HG03442 (cell line): ENCODE measurements around the gene PRTFDC1.
"Not testable (repeated sequence)": the region's sequence is repeated elsewhere in the genome, so short reads cannot be mapped to it uniquely, and the experiment has no call there.

ENCODE experiments used
- ATAC-seq: cut with Tn5 transposase; IDR thresholded peaks from one replicate; pipeline ENCODE4 v1.9.1; 2021; ENCODE audit warnings: mild to moderate bottlenecking, moderate library complexity; ENCODE audit not compliant: unreplicated experiment

The PRTFDC1 gene

DNA sequence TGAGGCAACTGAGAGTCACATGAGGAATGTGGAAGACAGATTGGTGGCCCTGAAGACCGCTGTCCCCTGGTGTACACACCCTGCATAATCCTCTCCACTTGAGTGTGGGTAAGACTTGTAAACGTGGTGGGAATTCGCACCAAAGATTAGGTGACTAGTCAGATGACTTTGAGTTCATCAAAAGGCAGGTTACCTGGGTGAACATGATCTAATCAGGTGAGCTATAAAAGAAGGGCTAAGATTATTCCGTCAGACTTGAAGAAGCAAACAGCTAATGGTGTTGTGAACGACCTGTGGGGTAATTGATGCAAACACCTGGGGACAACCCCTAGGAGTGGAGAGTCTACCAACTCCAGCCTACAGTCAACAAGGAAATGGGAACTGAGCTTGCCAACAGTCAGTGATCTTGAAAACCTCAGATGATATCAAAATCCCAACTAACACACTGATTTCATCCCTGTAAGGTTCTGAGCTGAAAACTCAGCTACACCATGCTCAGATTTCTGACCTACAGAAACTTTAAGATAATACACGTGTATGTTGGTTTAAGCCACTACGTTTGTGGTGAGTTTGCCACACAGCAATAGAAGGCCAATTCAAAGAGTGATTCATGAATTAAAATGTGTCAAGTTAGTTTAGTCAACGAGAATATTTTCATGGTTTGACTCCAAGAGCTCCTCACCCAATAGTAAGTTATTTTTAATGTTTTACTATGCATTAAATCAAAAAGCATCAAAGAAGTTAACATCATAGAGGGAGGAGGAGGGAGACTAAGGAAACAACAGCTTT, 16.7 kb downstream of the PRTFDC1 start:
- ATAC-seq = no peak

DNA sequence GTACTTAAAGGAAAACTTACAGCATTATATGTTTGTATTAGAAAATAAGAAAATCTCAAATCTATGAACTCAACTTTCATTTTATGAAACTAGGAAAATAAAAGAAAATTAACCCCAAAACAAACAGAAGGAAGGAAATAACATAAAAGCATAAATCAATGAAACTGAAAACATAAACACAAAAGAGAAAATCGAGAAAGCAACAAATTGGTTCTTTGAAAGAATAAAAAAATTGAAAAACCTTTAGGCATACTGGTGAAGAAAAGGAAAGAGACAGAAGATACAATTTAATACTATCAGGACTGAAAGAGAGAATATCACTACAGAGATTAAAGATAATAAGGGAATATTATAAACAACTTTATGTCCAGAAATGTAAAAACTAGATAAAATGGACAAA, 21.2 kb downstream of the PRTFDC1 start:
- ATAC-seq = no peak

DNA sequence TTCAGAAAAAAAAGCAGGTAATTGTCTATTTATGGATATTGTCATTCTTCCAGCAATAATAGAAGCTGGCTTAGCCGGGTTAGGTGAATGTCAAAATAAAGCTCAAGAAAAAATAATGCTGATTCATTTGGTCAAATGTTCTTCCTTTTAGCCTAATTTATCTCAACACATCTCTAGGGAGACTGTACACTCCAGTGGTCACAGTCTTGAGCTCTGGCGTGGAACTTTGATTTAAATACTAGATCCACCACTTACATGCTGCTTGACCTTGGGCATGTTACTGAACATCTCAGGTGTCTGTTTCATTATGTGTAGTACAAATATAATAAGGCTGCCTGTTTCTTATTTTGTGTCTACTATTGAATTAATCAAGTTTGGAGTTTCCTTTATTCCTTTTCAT, 22.0 kb downstream of the PRTFDC1 start:
- peak; percentile 82 for ATAC-seq

DNA sequence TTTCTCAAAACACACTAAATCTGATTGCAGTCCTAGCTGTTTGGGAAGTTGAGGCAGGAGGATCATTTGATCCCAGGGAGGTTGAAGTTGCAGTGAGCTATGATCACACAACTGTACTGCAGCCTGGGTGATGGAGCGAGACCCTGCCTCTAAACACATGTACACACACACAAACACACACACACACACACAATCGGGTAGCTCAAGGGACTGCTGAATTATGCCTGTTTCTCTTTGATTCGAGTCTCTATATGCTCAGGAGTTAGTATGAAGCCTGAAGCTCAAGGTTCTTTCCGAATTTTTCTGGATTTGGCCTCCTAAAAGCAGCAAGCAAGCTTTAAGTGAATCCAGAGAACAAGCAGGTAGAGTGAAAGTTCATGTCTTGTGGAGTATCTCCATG, 22.5 kb downstream of the PRTFDC1 start:
- peak; percentile 3 for ATAC-seq

DNA sequence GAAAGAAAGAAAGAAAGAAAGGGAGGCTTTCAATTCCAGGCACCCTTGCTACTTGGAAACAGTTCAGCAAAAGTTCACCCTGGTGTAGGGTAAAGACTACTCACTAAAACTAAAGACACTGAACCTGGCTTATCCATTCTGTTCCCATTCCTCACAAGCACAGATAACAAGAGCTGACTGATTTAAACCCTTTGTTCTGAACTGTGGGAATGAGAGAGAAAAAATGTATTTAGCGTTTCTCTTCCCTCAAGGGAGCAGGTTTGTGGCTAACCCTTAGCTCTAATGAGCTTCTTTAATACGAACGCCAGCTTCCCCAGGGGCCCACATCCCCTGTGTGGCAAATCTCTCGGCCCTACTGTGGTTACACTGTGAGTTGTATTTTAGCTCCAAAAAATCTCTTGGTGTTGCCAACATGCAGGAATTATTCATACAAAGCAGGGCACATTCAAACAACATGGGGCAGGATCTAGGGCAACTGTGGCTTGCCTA, 23.3 kb downstream of the PRTFDC1 start:
- ATAC-seq = peak; percentile 59

DNA sequence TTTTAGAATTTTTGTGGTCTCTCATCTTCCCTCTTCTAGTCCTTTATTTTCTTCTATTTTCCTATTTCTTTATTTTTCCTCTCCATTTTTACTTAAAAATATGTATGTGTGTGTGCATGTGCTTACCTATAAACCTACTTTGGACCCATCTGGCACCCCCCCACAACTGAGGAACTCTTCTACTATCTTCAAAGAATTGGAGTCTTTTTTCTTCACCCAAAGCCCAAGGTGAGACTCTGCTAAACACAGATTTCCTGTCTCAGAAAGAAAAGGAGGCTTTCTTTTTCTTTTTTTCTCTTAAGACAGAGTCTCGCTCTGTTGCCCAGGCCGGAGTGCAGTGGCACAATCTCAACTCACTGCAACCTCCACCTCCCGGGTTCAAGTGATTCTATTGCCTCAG, 24.2 kb downstream of the PRTFDC1 start:
- no peak for ATAC-seq

DNA sequence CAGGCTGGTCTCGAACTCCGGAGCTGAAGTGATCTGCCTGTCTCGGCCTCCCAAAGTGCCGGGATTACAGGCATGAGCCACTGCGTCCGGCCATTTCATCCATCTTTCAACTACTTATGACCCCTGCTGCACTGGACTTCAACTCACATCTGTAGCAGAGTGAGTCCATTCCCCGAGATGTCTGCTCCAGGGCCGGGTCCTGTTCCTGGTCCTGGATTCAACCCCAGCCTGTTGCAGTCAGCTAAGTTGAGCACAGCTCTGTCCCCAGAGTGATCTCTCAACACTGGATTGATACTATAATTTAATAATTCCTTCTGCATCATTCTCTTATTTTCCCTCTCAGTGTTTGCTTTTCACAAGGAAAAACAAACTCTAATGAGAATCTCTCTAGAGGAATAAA, 25.8 kb downstream of the PRTFDC1 start:
- ATAC-seq = no peak

DNA sequence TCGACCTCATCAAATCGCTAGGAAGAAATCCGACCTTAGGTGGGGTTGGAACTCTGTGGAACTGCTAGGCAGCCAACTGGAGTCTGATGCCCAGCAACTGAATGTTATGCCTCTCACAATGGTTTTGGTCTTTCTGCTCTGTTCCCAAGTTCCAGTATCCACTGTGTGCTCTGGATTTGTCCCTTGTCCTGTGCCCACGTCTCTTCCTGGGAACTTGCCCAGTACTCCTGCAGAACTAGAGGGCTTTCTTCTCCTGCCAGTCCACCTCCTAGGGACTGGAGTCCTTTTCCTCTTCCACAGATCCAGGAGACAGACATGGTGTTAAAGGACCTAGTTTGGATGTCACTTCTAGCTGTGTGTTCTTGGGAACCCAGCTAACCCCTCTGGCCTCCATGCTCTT, 26.6 kb downstream of the PRTFDC1 start:
- ATAC-seq = no peak

DNA sequence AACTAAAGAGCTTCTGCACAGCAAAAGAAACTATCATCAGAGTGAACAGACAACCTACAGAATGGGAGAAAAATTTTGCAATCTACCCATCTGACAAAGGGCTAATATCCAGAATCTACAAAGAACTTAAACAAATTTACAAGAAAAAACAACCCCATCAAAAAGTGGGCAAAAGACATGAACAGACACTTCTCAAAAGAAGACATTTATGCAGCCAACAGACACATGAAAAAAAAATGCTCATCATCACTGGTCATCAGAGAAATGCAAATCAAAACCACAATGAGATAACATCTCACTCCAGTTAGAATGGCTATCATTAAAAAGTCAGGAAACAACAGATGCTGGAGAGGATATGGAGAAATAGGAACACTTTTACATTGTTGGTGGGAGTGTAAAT, 27.9 kb downstream of the PRTFDC1 start:
- not testable (repeated sequence) for ATAC-seq

DNA sequence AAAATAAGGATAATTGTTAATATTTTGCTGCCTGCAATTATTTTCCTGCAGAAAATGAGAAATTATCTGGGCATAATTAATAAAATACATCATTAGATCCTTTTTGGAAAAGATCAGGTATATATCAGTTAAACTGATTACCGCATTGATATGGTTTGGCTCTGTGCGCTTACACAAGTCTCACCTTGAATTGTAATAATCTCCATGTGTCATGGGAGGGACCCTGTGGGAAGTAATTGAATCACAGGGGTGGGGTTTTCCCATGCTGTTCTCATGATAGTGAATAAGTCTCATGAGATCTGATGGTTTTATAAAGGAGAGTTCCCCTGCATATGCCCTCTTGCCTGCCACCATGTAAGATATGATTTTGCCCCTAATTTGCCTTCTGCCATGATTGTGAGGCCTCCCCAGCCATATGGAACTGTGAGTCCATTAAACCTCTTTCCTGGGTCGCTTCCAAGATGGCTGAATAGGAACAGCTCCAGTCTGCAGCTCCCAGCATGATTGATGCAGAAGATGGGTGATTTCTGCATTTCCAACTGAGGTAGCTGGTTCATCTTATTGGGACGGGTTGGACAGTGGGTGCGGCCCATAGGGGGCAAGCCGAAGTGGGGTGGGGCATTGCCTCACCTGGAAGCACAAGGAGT, 30.1 kb downstream of the PRTFDC1 start:
- ATAC-seq = not testable (repeated sequence)

DNA sequence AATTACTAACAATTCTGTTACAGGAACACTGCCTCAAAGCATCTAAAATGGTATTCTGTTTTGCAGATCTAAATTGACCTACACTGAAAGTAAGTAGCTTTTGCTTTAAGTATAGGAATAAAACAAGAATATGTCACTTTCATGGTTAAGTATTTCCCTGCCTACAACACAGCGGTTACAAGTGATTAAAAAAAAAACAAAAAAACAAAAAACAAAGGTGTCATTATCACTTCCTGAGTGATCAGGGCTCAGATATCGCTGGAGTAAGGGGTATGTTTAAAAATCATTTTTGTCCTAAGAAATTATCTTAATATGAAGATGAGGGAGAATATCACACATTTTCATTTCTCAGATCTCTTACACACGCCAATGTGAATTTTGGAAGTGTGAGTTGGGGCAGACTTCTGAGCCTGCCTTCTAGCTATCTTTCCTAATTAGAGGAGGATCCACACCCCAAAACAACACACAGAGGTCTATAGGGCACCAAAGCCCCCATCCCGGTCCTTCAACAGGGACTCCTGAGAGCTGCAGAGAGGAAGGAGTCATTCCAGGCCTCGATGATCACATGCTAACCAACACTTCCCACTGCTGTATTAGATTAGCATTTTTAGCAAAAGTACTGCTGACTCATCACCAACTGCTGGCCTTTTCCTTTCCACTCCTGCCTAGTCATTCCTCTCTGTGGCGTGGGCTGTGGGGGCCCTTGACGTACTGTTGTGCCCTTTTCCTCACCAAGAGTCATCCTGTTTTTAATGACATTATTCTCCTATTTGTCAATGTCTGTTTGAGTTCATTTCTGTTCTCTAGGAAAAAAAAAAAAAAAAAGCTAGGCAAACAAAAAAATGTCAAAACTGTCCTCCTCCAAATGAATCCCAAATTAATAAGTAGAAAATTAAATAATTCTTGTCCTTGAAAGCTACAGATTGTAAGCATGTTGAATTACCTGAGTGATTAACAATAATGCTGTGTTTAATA, 31.2 kb downstream of the PRTFDC1 start:
- ATAC-seq = peak; percentile 98

DNA sequence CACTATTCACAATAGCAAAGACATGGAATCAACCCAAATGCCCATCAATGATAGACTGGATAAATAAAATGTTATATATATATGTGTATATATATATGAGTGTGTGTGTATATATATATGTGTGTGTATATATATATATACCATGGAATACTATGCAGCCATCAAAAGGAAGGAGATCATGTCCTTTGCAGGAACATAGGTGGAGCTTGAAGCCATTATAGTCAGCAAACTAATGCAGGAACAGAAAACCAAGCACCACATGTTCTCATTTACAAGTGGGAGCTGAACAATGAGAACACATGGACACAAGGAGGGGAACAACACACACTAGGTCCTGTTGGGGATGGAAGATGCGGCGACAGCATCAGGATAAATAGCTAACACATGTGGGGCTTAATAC, 32.2 kb downstream of the PRTFDC1 start:
- not testable (repeated sequence) for ATAC-seq

DNA sequence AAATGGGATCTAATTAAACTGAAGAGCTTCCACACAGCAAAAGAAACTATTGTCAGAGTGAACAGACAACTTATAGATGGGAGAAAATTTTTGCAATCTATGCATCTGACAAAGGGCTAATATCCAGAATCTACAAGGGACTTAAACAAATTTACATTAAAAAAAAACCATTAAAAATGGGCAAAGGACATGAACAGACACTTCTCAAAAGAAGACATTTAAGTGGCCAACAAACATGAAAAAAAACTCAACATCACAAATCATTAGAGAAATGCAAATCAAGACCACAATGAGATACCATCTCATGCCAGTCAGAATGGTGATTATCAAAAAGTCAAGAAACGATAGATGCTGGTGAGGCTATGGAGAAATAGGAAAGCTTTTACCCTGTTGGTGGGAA, 32.8 kb downstream of the PRTFDC1 start:
- not testable (repeated sequence) for ATAC-seq

DNA sequence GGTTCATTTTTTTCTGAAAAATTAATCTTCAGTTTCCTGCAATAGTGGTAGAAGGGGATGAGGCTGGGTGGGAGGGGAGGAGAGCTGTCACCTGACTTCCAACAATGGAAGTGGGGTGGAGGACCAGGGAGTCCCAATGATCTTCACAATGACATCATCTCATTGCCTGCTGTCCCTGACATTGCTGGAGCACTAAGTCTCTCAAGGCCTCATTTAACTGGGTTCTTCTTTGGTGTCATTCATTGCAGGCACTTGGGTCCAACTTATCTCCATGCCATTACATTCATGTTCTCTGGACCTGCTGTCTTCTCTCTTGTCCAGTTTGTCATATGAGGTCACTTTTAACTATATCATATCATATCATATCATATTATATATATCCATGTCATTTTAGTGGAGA, 34.4 kb downstream of the PRTFDC1 start:
- ATAC-seq = no peak

DNA sequence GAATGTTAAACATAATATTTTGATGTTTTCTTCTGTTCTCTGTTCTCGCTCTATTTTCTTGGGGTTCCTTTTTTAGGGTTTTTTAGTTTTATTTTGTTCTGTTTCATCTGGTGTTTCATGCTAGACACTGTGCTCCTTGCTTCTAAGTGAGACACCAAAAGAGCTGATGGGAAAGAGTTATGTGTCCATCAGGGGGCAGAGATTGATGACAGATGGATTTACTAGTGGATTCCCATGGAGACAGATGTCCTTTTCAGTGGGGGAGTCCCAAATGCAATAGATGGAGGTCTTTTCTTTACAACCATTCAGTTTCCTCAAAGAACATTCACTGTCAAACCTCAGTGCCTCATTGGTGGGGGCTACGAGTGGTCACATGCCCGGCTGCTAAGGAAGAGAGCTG, 34.9 kb downstream of the PRTFDC1 start:
- ATAC-seq = no peak

DNA sequence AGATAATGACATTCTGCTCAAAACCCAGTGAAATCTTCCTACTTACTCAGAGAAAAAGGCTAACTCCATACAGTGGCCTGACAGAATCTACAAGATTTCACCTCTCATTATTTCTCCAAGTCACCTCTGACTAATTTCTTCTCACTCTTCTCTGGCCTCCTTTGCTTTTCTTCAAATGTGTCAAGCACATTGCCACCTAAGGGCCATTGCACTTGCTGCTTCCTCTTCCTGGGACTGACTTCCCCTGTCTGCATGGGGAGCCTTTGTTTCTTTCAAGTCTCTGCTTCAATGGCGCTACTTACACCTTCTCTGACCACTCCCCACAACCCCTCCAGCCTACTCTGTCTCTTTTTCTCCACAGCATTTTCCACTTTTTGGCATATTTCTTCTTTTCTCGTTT, 36.0 kb downstream of the PRTFDC1 start:
- no peak for ATAC-seq

DNA sequence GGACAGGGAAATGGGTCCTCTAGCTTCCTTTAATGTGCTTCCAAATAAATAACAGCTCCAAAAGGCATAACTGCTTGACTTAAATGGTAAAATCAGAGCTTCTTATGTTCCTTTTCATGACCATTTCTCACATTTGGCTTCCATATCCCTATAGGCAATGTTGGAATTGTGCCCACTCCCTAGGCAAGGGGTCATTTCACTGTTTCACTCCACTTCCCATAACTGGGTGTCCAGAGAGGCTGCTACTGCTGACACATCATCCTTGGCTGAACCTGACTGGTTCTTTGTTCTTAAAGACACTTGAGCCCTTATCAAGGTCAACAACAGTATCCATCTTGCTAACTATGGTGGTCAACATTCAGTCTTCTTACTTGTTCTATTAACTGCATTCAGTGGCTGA, 37.1 kb downstream of the PRTFDC1 start:
- ATAC-seq = no peak

DNA sequence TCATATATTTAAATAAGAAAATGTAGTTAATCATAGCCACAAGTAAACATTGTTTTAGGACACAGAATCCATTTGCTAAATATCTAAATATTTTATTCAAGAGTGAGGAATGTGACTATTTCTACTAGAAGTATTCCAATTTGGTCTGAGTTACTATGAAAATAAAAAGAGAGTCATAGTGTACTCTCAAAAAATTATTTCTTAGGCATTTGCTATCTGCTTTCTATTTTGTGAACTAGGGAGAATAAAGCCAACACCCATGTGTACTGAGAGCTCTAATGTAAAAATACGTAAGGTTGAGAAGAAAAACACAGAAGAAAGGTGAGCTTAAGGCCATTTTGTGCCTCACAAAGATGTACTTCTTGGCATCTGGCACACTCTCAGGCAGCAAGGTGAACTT, 38.3 kb downstream of the PRTFDC1 start:
- no peak for ATAC-seq

DNA sequence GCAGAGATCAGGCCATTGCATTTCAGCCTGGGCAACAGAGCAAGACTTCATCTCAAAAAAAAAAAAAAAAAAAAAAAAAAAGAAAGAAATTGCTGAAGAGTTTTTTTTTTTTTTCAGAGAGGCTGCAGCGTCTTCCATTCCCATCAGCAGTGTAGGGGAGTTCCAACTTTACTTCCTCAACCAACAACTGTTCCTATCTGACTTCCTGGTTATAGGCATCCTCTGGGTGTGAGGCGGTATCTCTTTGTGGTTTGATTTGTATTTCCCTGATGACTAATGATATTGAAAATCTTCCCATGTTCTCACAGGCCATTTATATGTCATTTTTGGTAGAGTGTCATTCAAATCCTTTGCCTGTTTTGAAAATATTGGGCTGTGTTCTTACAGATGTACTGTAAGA, 40.2 kb downstream of the PRTFDC1 start:
- ATAC-seq = no peak

DNA sequence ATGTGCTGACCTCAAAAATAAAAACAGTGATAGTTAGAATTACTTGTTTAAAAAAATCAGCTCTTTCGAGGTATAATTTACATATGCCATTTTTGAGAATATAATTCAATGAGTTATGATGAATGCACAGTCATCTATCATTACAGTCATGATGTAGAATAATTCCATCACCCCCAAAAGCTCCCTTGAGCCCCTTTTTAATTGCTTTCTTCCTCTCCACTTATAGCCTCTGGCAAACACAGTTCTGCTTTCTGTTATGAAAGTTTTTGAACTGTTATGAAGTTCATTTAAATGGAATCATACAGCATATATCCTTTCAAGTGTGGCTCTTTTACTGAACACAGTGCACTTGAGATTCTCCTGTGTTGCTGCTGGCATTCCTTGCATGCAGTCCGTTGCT, 41.4 kb downstream of the PRTFDC1 start:
- ATAC-seq = no peak

DNA sequence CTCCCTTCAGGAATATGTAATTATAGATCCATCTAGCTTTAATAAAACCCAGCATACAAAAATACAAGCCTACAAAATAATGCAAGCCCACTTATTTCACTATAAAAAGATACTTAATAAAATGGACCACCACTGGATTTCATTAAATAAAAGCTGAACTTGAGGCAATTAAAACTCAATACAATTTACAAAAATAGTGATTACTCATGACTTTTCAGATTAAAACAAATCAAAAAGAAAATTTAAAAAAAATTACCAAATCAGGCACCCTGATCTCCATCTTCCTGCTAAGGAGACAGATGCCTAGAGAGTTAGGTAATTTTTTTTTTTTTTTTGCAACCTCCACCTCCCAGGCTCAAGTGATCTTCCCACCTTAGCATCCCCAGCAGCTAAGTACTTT, 41.8 kb downstream of the PRTFDC1 start:
- ATAC-seq = no peak
